Stimulated activated CD4-positive, alpha-beta T cell treated with anti-CD3 and anti-CD28 coated beads, Interleukin-1b, Interleukin-23, amount 100 ng/mL, for 4 hours (primary cell): Measurements from ENCODE around the gene PRPF38B.
"Not testable (repeated sequence)": the region's sequence is repeated elsewhere in the genome, so short reads cannot be mapped to it uniquely, and the experiment has no call there.

Experiments
- DNase-seq, 2 donors: peaks; one replicate each; pipeline ENCODE4 v3.0.0-alpha.2; 2020; ENCODE audit warnings: low read depth in 2 of 2

PRPF38B gene

DNA sequence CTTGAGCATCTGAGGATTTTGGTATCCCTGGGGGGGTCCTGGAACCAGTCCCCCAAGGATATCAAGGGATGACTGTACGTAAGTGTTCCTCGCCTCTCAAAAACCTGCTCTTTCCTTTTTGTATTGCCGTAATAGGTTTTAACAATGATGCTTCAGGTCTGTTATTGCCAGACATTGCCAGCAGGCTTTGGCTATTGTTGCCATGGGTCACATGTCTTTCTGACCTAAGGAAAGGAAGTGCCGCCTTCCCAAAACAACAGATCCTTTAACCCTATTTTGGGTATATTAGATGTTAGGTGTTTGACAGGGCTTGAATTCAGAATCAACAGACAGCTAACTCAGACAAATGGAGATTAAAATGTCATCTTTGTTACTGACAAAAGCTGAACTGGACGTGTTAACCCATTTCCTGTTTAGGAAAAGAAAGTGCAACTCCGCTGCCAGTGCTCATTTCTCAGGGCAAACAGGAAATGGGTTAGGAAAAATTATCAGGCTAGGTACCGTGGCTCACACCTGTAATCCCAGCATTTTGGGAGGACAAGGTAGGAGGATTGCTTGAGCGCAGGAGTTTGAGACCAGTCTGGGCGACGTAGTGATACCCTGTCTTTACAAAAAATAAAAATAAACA is 12.4 kb upstream of the PRPF38B start:
- DNase-seq = no peak

DNA sequence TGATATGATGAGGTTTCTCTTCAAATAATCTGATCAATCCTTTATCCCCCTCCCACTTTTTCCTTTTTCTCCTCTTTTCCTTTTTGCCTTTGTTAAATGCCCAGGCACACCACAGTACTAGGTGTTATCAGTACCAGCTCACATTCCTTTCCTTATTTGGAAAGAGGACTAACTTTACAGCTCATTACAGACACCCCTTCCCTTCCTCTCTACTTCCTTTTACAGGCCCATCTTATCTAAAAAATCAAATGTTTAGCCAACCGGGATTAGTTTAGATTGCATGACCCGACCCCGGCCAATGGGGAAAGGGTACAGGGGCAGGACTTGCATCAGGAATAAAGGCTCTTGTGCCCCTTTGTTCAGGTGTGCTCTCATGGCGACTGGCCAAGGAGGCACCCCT is 10.4 kb upstream of the PRPF38B start:
- not testable (repeated sequence) for DNase-seq

DNA sequence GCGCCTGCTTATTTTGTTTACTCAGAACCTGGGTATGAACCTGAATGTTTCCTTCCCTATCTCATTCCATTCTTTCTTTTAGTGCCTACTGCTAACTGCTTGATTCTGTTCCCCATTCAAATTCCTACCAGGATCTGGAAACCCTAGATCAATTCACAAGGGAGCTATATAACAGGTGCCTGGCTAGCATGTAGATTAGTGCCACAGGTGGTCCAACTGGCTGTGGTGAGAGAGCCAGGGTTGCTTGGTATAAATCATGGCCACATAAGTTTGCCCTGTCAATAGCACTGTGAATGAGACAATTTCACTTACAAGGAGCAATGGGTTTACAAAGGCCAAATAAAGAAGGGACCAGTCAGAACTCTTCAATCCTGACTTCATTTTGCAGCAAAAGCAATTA is 6.6 kb upstream of the PRPF38B start:
- no peak for DNase-seq

DNA sequence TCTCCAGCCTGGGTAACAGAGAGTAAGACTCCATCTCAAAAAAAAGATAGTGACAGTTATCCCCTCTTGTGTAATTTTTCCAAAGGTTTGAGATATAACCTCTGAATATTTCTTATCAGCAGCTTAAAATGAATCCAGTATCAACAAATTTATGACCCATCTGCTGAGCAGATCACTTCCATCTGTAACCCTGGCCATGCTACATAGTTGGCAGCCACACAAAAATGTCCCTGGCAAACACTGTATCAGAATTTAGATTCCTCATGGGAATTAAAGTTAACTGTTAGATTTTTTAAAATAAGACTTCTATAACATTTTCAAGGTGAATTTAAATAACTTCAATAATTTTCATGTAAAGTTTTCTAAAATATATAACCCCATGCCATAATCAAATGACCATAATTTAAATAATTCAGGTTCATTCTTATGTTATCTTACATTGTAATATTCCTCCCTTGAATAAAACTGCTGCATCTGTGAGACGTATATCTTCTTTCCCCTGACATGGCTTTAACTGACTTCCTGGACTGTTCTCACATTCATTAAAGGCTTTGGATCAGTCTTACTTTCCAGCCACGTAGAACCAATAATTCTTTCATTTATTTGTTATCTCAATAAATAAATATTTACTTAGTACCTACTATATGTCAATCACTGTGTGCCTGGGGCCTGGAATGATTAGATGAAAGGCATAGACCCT is 5.3 kb upstream of the PRPF38B start:
- DNase-seq = no peak

DNA sequence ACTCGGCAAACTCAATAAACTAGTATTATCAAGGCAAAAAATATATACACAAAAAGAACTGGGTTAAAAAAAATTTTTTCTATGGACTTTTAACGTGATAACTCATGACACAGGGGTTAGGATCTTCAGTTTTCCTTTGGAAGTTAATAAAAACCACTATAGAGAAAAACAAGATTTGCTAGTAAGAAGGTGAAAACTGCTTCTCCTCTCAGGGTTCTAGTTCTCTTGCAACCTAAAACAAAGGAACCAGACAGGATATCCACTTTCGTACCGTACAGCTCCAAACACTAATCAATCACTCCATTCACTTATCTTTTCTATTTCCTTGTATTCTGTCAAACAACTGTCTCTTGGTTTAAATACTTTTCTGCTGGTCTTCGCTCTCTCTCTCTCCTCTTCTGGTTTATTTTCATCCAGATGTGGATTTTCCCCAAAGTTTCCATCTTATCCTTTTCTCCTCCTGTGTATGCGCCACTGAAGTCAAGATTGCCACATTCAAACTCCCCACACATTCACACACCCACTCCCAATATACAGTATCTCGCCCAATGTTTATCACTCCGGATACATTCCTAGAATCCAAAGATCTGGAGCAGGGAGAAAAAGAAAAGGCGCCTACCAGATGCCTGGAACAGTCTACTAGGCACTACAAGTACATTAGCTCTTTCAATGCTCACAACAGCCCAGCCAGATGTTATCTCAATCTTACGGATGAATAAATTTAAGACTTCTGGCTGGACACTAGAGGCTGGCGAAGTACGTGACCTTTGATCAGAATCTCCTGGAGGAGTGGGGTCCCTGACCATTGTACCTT is 775 bp upstream of the PRPF38B start:
- no peak for DNase-seq

DNA sequence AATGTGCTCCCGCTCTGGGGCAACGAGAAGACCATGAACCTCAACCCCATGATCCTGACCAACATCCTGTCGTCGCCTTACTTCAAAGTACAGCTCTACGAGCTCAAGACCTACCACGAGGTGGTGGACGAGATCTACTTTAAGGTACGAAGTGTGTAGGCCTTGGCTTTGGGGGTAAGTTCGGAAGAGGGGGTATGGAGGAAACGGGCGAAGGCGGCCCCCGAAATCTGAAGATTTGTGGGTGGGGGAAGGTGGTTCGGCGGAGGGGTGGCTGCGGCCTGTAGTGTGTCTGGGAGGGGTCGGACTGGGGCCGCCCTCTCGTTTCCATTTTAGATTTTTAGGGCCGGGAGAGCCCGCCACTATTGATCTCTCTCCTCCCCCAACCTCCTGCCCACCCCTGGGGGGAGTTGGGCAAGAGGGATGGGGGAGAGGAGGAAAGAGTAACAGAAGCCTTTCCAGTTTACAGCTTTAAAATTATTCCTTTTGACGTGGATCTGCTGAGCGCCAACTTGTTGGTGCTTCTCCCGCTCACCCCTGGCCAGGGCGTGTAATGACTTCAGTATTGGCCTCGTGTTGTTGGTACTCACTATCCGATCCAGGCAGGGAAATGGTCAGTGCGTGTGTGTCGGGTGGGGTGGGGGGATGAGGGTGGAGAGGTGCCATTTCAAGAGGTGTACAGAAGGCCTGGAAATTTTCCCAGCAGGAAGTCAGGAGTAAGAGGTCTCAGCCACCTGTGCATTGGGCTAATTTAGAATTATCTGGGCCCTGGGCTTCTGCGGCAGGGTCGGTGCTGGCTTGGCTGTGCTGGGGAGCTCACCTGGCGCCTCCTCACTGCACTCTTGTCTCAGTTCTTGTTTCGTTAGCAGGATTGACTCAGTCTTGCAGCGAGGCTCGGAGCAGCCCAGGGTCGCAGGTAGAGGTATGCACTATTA is 880 bp downstream of the PRPF38B start:
- peak; percentile 50 to 54 for DNase-seq

DNA sequence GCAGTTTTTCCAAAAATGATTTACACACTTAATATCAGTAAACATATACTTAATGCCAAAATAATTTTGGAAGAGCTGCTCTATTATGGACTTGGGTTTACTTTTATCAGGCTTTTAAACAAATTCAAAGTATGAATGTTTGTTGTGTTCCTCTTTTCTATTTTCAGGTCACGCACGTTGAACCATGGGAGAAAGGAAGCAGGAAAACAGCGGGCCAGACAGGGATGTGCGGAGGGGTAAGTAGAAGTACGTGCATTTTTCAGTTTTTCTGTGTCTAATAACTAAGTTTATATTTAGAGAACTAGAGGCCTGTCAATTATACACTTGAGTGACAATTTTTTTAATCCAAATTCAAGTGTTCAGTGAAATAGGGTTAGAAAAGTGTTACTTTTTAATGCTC is 3.4 kb downstream of the PRPF38B start:
- DNase-seq = no peak

DNA sequence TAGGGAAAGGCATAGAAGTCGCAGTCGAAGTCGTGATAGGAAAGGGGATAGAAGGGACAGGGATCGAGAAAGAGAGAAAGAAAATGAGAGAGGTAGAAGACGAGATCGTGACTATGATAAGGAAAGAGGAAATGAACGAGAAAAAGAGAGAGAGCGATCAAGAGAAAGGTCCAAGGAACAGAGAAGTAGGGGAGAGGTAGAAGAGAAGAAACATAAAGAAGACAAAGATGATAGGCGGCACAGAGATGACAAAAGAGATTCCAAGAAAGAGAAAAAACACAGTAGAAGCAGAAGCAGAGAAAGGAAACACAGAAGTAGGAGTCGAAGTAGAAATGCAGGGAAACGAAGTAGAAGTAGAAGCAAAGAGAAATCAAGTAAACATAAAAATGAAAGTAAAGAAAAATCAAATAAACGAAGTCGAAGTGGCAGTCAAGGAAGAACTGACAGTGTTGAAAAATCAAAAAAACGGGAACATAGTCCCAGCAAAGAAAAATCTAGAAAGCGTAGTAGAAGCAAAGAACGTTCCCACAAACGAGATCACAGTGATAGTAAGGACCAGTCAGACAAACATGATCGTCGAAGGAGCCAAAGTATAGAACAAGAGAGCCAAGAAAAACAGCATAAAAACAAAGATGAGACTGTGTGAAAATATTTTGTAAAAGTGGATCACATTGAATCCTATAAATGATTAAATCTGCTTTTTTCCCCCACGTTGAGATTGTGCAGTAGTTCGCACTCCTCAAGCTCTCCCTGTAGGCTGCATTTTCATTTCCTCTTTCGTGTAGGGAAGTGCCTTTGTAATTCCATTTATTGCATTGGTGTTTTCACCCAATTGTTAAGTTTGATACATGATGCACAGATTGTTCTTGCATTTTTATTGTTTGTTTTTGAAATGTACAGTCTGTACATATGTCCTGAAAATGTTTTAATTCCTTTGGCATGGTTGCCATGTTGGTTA is 7.5 kb downstream of the PRPF38B start:
- DNase-seq = no peak

DNA sequence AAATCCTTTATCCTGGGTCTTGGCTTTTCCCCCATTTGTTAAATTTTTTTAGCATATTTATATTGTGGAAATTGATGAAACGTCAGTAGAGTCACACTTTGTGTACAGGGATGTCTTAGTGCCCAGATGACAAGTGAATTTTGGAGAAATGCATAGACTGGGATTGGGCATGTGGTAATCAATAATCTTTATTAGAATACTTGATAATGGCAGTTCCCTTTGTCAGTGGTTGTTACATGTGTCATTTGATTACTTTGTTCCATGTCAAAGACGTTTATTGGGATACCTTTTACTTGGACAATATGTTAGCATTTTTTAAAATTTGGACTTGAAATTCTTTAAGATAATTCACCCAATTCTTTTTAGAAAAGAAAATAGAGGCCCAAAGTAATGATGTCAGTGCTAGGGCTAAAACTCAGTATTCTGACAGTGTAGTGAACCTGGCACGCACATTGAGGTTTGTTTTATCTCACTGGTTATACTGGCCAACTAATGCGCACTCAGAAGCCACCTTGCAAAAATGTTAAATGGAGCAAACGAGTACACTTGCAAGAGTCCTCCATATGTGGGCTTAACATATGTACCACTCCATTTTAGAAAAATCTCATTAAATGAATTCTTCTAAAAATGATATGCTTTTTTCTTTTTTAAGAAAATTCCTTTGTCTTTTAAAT is 9.2 kb downstream of the PRPF38B start:
- no peak for DNase-seq

DNA sequence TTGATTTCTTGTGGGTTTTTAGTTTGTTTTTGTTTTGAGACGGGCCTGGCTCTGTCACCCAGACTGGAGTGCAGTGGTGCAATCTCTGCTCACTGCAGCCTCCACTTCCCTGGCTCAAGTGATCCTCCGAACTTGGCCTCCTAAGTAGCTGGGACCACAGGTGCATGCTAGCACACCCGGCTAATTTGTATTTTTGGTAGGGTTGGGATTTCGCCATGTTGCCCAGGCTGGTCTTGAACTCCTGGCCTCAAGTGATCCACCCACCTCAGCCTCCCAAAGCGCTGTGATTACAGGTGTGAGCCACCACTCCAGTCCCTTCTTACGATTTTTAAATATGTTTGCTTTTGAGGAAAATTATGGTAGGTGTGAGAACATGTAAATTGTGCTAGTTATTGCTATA is 10.0 kb downstream of the PRPF38B start:
- DNase-seq = not testable (repeated sequence)

DNA sequence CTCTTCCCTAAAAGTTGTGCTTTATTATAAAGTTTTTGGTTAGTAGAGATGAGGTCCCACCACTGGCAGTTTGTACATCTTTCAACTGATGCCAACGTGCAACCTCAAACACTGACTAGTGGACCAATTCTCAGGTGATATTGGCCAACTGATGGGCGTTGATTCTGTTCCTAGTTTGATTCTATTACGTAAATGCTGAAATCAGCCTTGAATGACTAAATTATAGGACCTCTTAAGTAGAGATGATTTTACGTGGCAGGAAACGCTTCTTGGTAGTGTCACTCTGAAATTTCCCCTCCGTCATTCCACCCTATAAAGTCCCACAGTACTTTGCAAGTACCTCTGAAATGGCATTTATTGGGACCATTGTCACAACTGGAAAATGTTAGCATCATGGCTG is 11.8 kb downstream of the PRPF38B start:
- DNase-seq = no peak

DNA sequence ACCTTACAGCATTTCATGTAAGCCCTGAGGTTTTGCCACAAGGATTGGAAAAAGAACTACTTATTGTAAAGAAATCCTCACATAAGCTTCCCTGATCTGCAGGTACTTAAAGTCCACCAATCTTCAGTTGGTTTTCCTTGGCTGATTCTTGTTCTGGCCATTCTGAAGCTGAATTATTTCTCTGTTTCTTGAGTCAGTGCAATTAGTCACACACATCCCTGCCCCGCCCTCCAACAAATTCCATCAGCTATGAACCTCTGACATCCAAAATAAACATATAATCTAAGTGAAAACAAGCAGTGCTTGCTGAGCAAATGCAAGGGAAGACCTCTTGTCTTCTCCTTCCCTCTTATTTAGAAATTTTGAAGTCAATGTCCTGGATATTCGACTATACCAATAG is 12.4 kb downstream of the PRPF38B start:
- no peak for DNase-seq

DNA sequence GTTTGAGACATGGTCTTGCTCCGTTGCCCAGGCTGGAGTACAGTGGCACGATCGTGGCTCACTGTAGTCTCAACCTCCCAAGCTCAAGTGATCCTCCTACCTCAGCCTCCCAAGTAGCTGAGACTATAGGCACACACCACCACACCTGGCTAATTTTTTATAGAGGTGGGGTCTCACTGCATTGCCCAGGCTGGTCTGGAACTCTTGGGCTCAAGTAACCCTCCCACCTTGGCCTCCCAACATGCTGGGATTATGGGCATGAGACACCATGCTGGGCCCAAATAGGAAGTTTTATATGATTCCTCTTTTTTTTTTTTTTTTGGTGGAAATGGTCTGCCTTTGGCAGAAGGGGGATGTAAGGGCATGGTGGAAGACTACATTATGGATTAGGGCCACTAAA is 14.5 kb downstream of the PRPF38B start:
- DNase-seq = no peak

DNA sequence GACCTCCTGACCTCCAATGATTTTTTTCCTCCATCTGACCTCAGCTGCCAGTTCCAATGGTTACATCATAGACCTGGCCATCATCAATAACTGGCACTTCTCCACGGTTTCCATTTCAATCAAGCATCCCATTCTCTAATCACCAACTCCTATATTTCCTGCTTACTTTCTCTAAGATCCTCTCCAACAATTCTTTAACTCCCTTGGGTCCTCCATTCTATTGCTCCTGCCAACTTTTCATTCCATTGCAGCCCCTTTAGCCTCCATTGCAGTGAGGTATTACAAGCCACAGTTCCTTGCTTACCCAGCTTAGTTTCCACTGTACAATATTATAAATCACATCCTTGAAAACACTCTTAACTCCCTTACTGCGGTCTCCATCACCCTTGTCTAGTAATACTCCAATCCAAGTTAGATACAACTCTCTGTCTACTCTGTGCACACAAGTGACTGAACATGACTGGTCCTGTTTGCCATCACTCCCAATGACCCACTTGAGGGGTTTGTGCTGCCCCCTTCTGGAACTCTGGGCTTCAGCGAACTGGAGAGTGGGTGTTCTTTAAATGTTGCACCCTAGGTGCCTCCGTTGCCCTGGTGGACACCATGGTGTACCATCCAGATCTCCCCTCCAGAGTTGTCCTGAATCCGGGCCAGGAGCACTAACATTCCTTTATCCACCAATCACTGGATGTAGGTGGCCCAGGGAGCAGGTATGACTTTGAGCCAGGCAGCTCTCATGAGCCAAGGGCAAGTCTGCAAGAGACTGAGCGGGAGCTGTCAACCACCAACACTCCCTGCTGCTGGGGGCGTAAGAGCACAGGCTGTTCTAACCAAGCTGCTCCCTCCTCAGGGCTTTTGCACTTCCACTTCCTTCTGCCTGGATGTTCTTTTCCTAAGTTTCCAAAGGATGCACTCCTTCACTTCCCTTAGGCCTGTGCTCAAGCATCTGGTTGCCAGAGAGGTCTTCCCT is 16.9 kb downstream of the PRPF38B start:
- peak; percentile 34 to 38 for DNase-seq

DNA sequence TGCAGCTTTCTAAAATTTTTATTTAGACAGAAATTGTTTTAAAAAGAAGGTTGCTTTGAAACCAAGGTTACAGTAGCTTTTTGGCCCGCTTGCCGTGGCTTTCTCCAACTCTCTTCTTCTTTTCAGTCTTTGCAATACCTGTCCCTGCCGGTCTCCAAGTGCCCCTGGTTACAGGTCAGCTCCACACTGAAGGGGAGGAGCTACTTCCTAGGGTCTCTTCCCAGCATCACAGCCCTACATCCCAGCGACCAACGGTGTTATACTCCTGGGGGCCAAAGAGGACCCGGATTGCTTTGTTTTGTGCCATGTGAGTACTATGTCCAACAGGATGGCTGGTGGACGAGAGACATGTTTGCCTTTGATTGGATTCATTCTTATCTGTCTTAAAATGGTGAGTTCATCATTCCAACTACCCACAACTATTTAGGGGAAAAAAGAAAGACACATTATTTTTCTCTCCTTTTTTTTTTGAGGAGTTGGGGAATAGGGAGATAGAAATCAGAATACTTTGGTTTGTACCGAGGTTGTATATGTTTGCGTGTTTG is 20.6 kb downstream of the PRPF38B start, which contains the start of gene FNDC7:
FNDC7 (plus strand) TSS at position 303 of the 545 bp plus-strand sequence; CDS start at position 329, 26 bp downstream.
- no peak for DNase-seq

DNA sequence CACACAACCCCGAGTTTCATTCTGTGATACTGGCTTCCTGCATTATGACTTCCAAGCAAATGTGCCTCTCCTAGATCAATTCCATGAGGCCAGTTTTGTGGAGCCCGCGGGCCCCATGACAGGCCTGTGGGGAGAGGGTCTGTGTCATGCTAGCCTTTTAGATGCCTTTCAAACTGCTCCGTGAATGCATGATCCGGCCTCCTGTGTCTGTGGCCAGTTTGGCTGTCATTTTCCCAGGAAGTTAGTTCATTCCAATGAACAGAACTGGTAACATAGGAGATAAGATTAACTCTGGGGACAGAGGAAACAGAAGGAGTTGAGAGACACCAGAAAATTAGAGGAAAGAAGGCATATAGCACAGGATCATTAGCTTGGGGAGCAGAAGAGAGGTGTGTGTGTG is 23.8 kb downstream of the PRPF38B start:
- no peak for DNase-seq

DNA sequence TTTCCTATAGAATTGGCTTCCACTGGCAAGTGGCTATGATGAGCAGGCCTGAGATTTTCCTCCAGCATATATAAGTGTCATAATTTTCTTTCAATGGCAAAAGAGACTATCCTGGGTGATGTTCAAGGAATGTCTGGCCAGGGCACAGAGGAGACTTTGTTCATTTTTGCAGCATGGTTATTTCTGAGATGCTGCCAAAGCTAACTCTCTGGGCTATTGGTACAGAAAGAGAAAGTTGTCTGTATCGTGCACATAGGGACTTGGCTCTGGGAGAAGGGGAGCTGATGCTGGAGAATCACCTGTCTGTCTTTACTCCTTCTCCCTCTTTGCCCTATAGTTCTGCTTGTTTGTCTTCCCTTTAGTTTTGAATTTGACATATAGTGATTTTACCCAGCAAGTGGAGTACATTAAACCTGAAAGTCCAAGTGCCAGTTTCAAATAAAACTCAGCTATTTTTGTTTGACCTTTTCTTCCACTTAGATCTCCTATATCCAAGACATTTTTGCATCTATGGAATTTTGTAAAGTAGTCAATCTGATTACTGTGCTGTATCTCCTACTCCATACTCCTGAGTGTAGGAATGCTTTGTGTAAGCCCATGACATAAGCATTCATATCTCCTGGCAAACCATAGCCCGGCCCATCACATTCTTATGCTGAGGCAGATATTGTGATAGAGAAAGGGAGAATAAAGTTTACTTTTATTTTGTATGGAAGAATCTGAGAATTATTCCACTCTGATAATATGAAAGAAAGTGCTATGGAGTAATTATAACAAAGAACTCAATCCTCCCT is 24.5 kb downstream of the PRPF38B start:
- no peak for DNase-seq
